HG02973 (cell line): ENCODE measurements around the gene PKP3.
"Not testable (repeated sequence)": the region's sequence is repeated elsewhere in the genome, so short reads cannot be mapped to it uniquely, and the experiment has no call there.

ENCODE experiments used
- ATAC-seq: cut with Tn5 transposase; IDR thresholded peaks from one replicate; pipeline ENCODE4 v1.9.1; 2021; ENCODE audit warnings: moderate library complexity; ENCODE audit not compliant: unreplicated experiment

Gene PKP3

GRCh38 chr11:394034-394857, at the start of gene PKP3:
PKP3 (plus strand) TSS chr11:394209; CDS start chr11:394293, 84 bp downstream.
- ATAC-seq: no peak

GRCh38 chr11:344836-345578, 49.0 kb upstream of the PKP3 start:
- ATAC-seq: no peak

- no peak for ATAC-seq
Observed at GRCh38 chr11:346529-346928, 47.5 kb upstream of the PKP3 start.

- not testable (repeated sequence) for ATAC-seq
Observed at GRCh38 chr11:349270-349954, 44.6 kb upstream of the PKP3 start.

GRCh38 chr11:350033-350722, 43.8 kb upstream of the PKP3 start:
- not testable (repeated sequence) for ATAC-seq

GRCh38 chr11:350723-351255, 43.2 kb upstream of the PKP3 start:
- no peak for ATAC-seq

- no peak for ATAC-seq
Observed at GRCh38 chr11:351411-351810, 42.6 kb upstream of the PKP3 start.

GRCh38 chr11:352456-353031, 41.5 kb upstream of the PKP3 start:
- ATAC-seq: no peak

GRCh38 chr11:353179-353873, 40.7 kb upstream of the PKP3 start:
- no peak for ATAC-seq

GRCh38 chr11:355581-356458, 38.2 kb upstream of the PKP3 start:
- no peak for ATAC-seq

GRCh38 chr11:356610-357009, 37.4 kb upstream of the PKP3 start:
- ATAC-seq: no peak

GRCh38 chr11:357582-357981, 36.4 kb upstream of the PKP3 start:
- ATAC-seq: no peak

GRCh38 chr11:358129-358800, 35.7 kb upstream of the PKP3 start:
- ATAC-seq: no peak

GRCh38 chr11:359181-359714, 34.8 kb upstream of the PKP3 start:
- ATAC-seq: no peak

GRCh38 chr11:360326-361280, 33.4 kb upstream of the PKP3 start:
- ATAC-seq: no peak

- ATAC-seq: no peak
Observed at GRCh38 chr11:362642-363442, 31.2 kb upstream of the PKP3 start.
